Thoracic aorta (tissue), 2 donors: ENCODE data around the gene PAPOLG. TPM values are rescaled to one million over a fixed set of nuclear protein-coding genes. Genes with fewer than 3 reads are reported as not detected.

Experiments
- ATAC-seq: fragments of 150-250 bp; one replicate; pipeline ENCODE4 v1.8.0; 2017; ENCODE audit warnings: low read depth; ENCODE audit not compliant: insufficient number of reproducible peaks, low FRiP score
- DNase-seq: peaks from one replicate; pipeline ENCODE4 v3.0.0-alpha.2; 2020; ENCODE audit warnings: low spot score
- H3K27ac ChIP-seq, 2 donors: fragments of 200-600 bp; sonication (generic); 1 replicate in 1 of 2; 2 replicates in 1 of 2; pipeline ENCODE4 v1.5.1; 2016; ENCODE audit warnings: mild to moderate bottlenecking in 2 of 2, moderate library complexity in 2 of 2
- H3K27me3 ChIP-seq: fragments of 200-600 bp; sonication (generic); replicated peaks from 2 replicates; pipeline ENCODE4 v1.6.0; 2016; ENCODE audit warnings: mild to moderate bottlenecking; ENCODE audit not compliant: insufficient read depth
- H3K36me3 ChIP-seq: fragments of 200-600 bp; sonication (generic); one replicate; pipeline ENCODE4 v1.5.1; 2016
- H3K4me1 ChIP-seq, 2 donors: fragments of 200-600 bp; sonication (generic); 1 replicate in 1 of 2; 2 replicates in 1 of 2; pipeline versions ENCODE4 v1.5.1 to v1.6.0; 2016; ENCODE audit warnings: low read depth in 2 of 2, mild to moderate bottlenecking in 1 of 2; ENCODE audit not compliant: control insufficient read depth in 1 of 2
- H3K4me3 ChIP-seq: fragments of 200-600 bp; sonication (generic); 2 replicates; pipeline ENCODE4 v1.5.1; 2016; ENCODE audit warnings: mild to moderate bottlenecking
- H3K9me3 ChIP-seq: fragments of 200-600 bp; sonication (generic); 2 replicates; pipeline ENCODE4 v1.5.1; 2016
- total RNA-seq, 2 donors: library from RNA; depleted of rRNA; stranded (reverse); fragments of >200 nt; gene quantifications; one replicate each; pipeline versions ENCODE4 v1.1.0 to v1.2.3, GENCODE V29; 2016
- TF ChIP-seq, protein P1 (sequence below): fragments of 200-600 bp; sonication (generic); IDR thresholded peaks from one replicate; pipeline ENCODE4 v1.5.1; 2019; ENCODE audit warnings: antibody characterized with exemption

Gene PAPOLG
- total RNA-seq, 2 donors from 2014 or later: 14.5 to 21.9 TPM

DNA sequence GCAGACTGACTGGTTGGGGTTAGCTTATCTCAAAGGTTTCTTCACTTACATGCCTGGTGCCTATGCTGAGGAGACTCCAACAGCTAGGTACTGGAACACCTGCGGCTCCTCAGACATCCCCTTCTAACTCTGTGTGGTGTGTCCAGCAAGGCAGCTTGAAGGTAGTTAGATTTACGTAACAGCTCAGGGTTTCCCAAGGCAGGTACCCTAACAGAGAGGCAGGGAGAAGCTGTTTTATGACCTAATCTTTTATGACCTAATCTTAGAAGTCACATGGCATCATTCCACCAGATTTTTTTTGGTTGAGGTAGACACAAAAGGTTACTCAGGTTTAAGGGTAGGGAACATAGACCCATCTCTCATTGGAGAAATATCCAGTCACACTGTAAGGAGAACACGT, 17.4 kb upstream of the PAPOLG start:
- ATAC-seq: no peak
- TF ChIP-seq, protein P1, sequence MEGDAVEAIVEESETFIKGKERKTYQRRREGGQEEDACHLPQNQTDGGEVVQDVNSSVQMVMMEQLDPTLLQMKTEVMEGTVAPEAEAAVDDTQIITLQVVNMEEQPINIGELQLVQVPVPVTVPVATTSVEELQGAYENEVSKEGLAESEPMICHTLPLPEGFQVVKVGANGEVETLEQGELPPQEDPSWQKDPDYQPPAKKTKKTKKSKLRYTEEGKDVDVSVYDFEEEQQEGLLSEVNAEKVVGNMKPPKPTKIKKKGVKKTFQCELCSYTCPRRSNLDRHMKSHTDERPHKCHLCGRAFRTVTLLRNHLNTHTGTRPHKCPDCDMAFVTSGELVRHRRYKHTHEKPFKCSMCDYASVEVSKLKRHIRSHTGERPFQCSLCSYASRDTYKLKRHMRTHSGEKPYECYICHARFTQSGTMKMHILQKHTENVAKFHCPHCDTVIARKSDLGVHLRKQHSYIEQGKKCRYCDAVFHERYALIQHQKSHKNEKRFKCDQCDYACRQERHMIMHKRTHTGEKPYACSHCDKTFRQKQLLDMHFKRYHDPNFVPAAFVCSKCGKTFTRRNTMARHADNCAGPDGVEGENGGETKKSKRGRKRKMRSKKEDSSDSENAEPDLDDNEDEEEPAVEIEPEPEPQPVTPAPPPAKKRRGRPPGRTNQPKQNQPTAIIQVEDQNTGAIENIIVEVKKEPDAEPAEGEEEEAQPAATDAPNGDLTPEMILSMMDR: no peak
- H3K9me3 ChIP-seq: no peaks in the 10 kb centered on the region
- DNase-seq: no peak
- no peak overlapping the region for H3K27ac ChIP-seq
- peaks cover 0 to 3% of the 10 kb centered on the region in 2 donors for H3K4me1 ChIP-seq
- H3K36me3 ChIP-seq: no peaks in the 10 kb centered on the region
- H3K27me3 ChIP-seq: no peaks in the 10 kb centered on the region
- no peak overlapping the region for H3K4me3 ChIP-seq

DNA sequence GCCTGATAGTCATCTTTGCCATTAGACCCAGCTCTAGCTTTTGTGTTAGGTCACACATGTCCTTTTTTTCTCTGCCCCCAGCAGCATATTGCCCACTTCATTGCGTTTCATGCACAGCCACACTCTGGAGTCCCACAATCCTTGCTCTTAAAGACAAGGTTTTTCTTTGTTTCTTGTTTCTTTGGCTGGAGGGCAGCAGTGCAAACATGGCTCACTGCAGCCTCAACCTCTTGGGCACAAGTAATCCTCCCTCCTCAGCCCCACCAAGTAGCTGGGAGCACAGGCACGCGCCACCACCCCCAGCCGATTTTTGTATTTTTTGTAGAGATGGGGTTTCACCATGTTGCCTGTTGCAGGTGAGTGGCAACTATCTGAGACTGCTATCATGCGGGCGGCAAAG, 16.9 kb upstream of the PAPOLG start:
- TF ChIP-seq, protein P1: no peak
- ATAC-seq: no peak
- no peak overlapping the region for H3K27ac ChIP-seq
- H3K36me3 ChIP-seq: no peaks in the 10 kb centered on the region
- H3K4me1 ChIP-seq: peaks cover 0 to 3% of the 10 kb centered on the region in 2 donors
- no peak overlapping the region for H3K4me3 ChIP-seq
- H3K9me3 ChIP-seq: no peaks in the 10 kb centered on the region
- DNase-seq: no peak
- H3K27me3 ChIP-seq: no peaks in the 10 kb centered on the region

DNA sequence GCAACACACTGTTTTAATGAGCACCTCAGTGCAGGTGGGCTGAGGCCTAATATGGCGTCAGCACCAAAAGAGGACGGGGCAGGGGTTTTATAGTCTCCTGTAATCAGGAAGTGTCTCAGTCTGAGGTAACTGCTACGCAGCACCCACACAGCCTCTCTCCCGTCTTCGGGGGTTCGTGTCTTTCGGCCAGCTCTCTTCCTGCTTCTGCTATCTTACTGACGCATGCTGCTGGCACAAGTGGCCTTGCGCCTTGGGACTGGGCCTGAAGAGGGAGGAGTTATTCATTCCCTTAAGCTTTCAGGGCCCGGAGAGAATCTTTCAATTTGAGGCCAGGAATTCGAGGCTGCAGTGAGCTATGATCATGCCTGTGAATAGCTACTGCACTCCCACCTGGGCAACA, 14.5 kb upstream of the PAPOLG start:
- DNase-seq: no peak
- no peaks in the 10 kb centered on the region for H3K9me3 ChIP-seq
- TF ChIP-seq, protein P1: no peak
- H3K36me3 ChIP-seq: no peaks in the 10 kb centered on the region
- no peak overlapping the region for H3K4me3 ChIP-seq
- H3K27ac ChIP-seq: no peak overlapping the region
- no peak for ATAC-seq
- no peaks in the 10 kb centered on the region for H3K27me3 ChIP-seq
- no peaks in the 10 kb centered on the region for H3K4me1 ChIP-seq

DNA sequence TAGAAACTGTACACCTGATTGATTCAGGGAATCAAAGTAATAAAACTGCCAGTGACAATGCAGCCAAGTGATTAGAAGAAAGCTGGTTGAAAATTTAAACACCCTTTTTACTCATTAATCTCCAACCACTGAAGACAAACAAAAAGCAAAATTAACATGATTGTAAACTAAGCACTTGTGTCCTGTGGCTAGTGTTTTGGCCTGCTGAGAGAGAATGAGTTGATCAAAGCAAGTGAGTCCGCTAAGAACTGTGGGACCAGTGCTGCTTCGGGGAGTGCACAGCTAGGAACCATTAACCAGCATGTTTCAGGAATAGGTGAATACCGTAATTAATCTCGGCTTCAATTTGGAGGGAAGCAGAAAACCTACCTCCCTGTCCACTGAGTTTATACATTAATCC, 13.6 kb upstream of the PAPOLG start:
- Histone ChIP-seq H3K9me3 (no peaks in the 10 kb centered on the region), H3K4me1 (no peaks in the 10 kb centered on the region), H3K4me3 (no peak overlapping the region), H3K27ac (no peak overlapping the region), H3K27me3 (no peaks in the 10 kb centered on the region), H3K36me3 (no peaks in the 10 kb centered on the region)
- DNase-seq (no peak), ATAC-seq (no peak)
- TF ChIP-seq, protein P1: no peak

DNA sequence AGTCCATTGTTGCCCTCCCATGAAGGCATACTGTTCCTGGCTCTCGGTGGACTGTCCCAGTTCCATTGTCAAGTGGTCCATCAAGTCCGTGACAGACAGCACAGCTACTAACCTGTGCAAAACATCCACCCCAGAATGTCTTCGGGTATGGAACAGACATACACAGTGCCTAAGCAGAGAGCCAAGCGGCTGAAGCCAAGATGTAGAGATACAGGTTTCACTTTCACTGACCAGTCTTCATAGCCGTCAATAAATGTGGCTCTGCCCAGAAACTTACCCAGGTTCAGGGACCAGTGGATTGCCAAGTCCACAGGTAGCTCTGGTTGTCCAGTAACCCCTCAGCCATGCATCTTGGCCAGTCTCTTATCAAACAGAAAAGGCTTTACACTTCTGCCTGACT, 10.7 kb upstream of the PAPOLG start:
- TF ChIP-seq, protein P1: no peak
- ATAC-seq: no peak
- no peaks in the 10 kb centered on the region for H3K9me3 ChIP-seq
- H3K4me1 ChIP-seq: no peaks in the 10 kb centered on the region
- H3K27ac ChIP-seq: no peak overlapping the region
- DNase-seq: no peak
- no peaks in the 10 kb centered on the region for H3K36me3 ChIP-seq
- H3K4me3 ChIP-seq: no peak overlapping the region
- H3K27me3 ChIP-seq: no peaks in the 10 kb centered on the region
